IgD-negative memory B cell (primary cell): Measurements from ENCODE around the gene RAB7A. TPM values are rescaled to one million over a fixed set of nuclear protein-coding genes. Genes with fewer than 3 reads are reported as not detected.

Source experiments
- H3K27ac Mint-ChIP-seq, 3 donors: one replicate each; pipeline ENCODE4 v1.8.0; 2020 to 2022; ENCODE audit warnings: mild to moderate bottlenecking in 3 of 3, mixed read lengths in 3 of 3, moderate library complexity in 1 of 3
- H3K27me3 Mint-ChIP-seq: one replicate; pipeline ENCODE4 v1.8.0; 2021; ENCODE audit warnings: mixed read lengths
- H3K36me3 Mint-ChIP-seq: one replicate; pipeline ENCODE4 v1.8.0; 2020; ENCODE audit warnings: mild to moderate bottlenecking, mixed read lengths
- H3K4me1 Mint-ChIP-seq, 3 donors: one replicate each; pipeline ENCODE4 v1.8.0; 2020 to 2022; ENCODE audit warnings: mixed read lengths in 3 of 3, mild to moderate bottlenecking in 1 of 3
- H3K4me3 Mint-ChIP-seq, 4 donors: one replicate each; pipeline ENCODE4 v1.8.0; 2020 to 2022; ENCODE audit warnings: mild to moderate bottlenecking in 4 of 4, mixed read lengths in 4 of 4, moderate library complexity in 3 of 4
- H3K9me3 Mint-ChIP-seq, 3 donors: one replicate each; pipeline ENCODE4 v1.8.0; 2020 to 2021; ENCODE audit warnings: mixed read lengths in 3 of 3, mild to moderate bottlenecking in 1 of 3
- polyA plus RNA-seq: library from polyadenylated mRNA; unstranded; fragments of 300-500 nt; fragmentation: Illumina TruSeq; gene quantifications from one replicate; pipeline ENCODE4 v1.2.3, GENCODE V29; 2021

Gene RAB7A
- polyA plus RNA-seq, 1 donor from 2014 or later, result 162 TPM

GRCh38 chr3:128804017-128804810 lies 78.2 kb downstream of the RAB7A start:
- Mint-ChIP-seq H3K4me1 (peaks cover 32 to 44% (median 33%) of the 10 kb centered on the region in 3 donors), H3K27me3 (no peaks in the 10 kb centered on the region)

GRCh38 chr3:128804811-128805155 lies 78.8 kb downstream of the RAB7A start:
- Mint-ChIP-seq H3K27ac (peak overlapping the region; percentile 27 to 84 (median 67)), H3K4me1 (peaks cover 29 to 41% (median 31%) of the 10 kb centered on the region in 3 donors), H3K4me3 (no peak overlapping the region), H3K9me3 (no peaks in the 10 kb centered on the region), H3K36me3 (peaks cover 12% of the 10 kb centered on the region), H3K27me3 (no peaks in the 10 kb centered on the region)

More at GRCh38 chr3:128804017-128804810, 78.2 kb downstream of the RAB7A start:
- Mint-ChIP-seq H3K4me3 (peak overlapping the region; percentile 47 to 92 (median 82)), H3K36me3 (peaks cover 14% of the 10 kb centered on the region), H3K9me3 (no peaks in the 10 kb centered on the region), H3K27ac (peak overlapping the region; percentile 67 to 93 (median 84))

- Mint-ChIP-seq H3K27ac (peak overlapping the region in 1 of 3 donors; percentile 64), H3K4me1 (peaks cover 21 to 34% (median 26%) of the 10 kb centered on the region in 3 donors), H3K36me3 (peaks cover 8% of the 10 kb centered on the region), H3K9me3 (no peaks in the 10 kb centered on the region), H3K27me3 (no peaks in the 10 kb centered on the region), H3K4me3 (peak overlapping the region in 1 of 4 donors; percentile 32)
Measured at GRCh38 chr3:128805772-128806171, 79.8 kb downstream of the RAB7A start.

GRCh38 chr3:128806588-128806987 lies 80.6 kb downstream of the RAB7A start:
- no peak overlapping the region for H3K4me3 Mint-ChIP-seq
- peaks cover 8% of the 10 kb centered on the region for H3K36me3 Mint-ChIP-seq
- H3K4me1 Mint-ChIP-seq, result peaks cover 19 to 30% (median 24%) of the 10 kb centered on the region in 3 donors
- H3K9me3 Mint-ChIP-seq, result no peaks in the 10 kb centered on the region
- no peaks in the 10 kb centered on the region for H3K27me3 Mint-ChIP-seq
- H3K27ac Mint-ChIP-seq, result peak overlapping the region in 2 of 3 donors; percentile 39 to 64

- Mint-ChIP-seq H3K4me1 (peaks cover 18 to 26% (median 19%) of the 10 kb centered on the region in 3 donors), H3K36me3 (peaks cover 8% of the 10 kb centered on the region), H3K9me3 (no peaks in the 10 kb centered on the region), H3K27ac (peak overlapping the region in 1 of 3 donors; percentile 39), H3K4me3 (no peak overlapping the region), H3K27me3 (no peaks in the 10 kb centered on the region)
Measured at GRCh38 chr3:128807186-128807830, 81.3 kb downstream of the RAB7A start.

- no peaks in the 10 kb centered on the region for H3K27me3 Mint-ChIP-seq
- H3K9me3 Mint-ChIP-seq, result no peaks in the 10 kb centered on the region
- peaks cover 12% of the 10 kb centered on the region for H3K36me3 Mint-ChIP-seq
- H3K4me1 Mint-ChIP-seq, result peaks cover 12 to 19% (median 13%) of the 10 kb centered on the region in 3 donors
- peak overlapping the region in 1 of 3 donors; percentile 74 for H3K27ac Mint-ChIP-seq
- H3K4me3 Mint-ChIP-seq, result peak overlapping the region in 1 of 4 donors; percentile 9
Measured at GRCh38 chr3:128808672-128809071, 82.7 kb downstream of the RAB7A start.

GRCh38 chr3:128813097-128813496 lies 87.1 kb downstream of the RAB7A start:
- H3K36me3 Mint-ChIP-seq, result peaks cover 14% of the 10 kb centered on the region

GRCh38 chr3:128814060-128814459 lies 88.1 kb downstream of the RAB7A start:
- H3K9me3 Mint-ChIP-seq, result no peaks in the 10 kb centered on the region
- peaks cover 0 to 1% (median 0%) of the 10 kb centered on the region in 3 donors for H3K4me1 Mint-ChIP-seq
- no peak overlapping the region for H3K27ac Mint-ChIP-seq
- H3K27me3 Mint-ChIP-seq, result no peaks in the 10 kb centered on the region
- H3K36me3 Mint-ChIP-seq, result peaks cover 16% of the 10 kb centered on the region
- no peak overlapping the region for H3K4me3 Mint-ChIP-seq

More at GRCh38 chr3:128813097-128813496, 87.1 kb downstream of the RAB7A start:
- Mint-ChIP-seq H3K27me3 (no peaks in the 10 kb centered on the region), H3K9me3 (no peaks in the 10 kb centered on the region), H3K4me1 (no peaks in the 10 kb centered on the region), H3K4me3 (no peak overlapping the region), H3K27ac (no peak overlapping the region)

- no peak overlapping the region for H3K4me3 Mint-ChIP-seq
- no peaks in the 10 kb centered on the region for H3K27me3 Mint-ChIP-seq
- H3K27ac Mint-ChIP-seq, result no peak overlapping the region
- H3K9me3 Mint-ChIP-seq, result no peaks in the 10 kb centered on the region
- H3K36me3 Mint-ChIP-seq, result peaks cover 18% of the 10 kb centered on the region
- peaks cover 0 to 1% (median 0%) of the 10 kb centered on the region in 3 donors for H3K4me1 Mint-ChIP-seq
Measured at GRCh38 chr3:128814519-128815317, 88.7 kb downstream of the RAB7A start.

GRCh38 chr3:128815318-128816064 lies 89.5 kb downstream of the RAB7A start:
- peaks cover 0 to 1% (median 0%) of the 10 kb centered on the region in 3 donors for H3K4me1 Mint-ChIP-seq
- no peak overlapping the region for H3K4me3 Mint-ChIP-seq
- H3K9me3 Mint-ChIP-seq, result no peaks in the 10 kb centered on the region
- H3K27ac Mint-ChIP-seq, result peak overlapping the region in 1 of 3 donors; percentile 76
- no peaks in the 10 kb centered on the region for H3K27me3 Mint-ChIP-seq
- peaks cover 18% of the 10 kb centered on the region for H3K36me3 Mint-ChIP-seq

GRCh38 chr3:128818186-128818787 lies 92.3 kb downstream of the RAB7A start:
- H3K27ac Mint-ChIP-seq, result no peak overlapping the region
- peaks cover 16% of the 10 kb centered on the region for H3K36me3 Mint-ChIP-seq
- peaks cover 0 to 1% (median 0%) of the 10 kb centered on the region in 3 donors for H3K4me1 Mint-ChIP-seq

GRCh38 chr3:128820252-128820839 lies 94.4 kb downstream of the RAB7A start:
- Mint-ChIP-seq H3K4me3 (no peak overlapping the region), H3K27ac (no peak overlapping the region), H3K9me3 (no peaks in the 10 kb centered on the region), H3K27me3 (no peaks in the 10 kb centered on the region), H3K4me1 (peaks cover 0 to 1% (median 0%) of the 10 kb centered on the region in 3 donors), H3K36me3 (peaks cover 11% of the 10 kb centered on the region)

More at GRCh38 chr3:128818186-128818787, 92.3 kb downstream of the RAB7A start:
- no peak overlapping the region for H3K4me3 Mint-ChIP-seq
- H3K27me3 Mint-ChIP-seq, result no peaks in the 10 kb centered on the region
- H3K9me3 Mint-ChIP-seq, result no peaks in the 10 kb centered on the region

GRCh38 chr3:128823008-128823407 lies 97.0 kb downstream of the RAB7A start:
- peaks cover 0 to 1% (median 0%) of the 10 kb centered on the region in 3 donors for H3K4me1 Mint-ChIP-seq
- H3K27me3 Mint-ChIP-seq, result no peaks in the 10 kb centered on the region
- no peaks in the 10 kb centered on the region for H3K9me3 Mint-ChIP-seq
- peaks cover 13% of the 10 kb centered on the region for H3K36me3 Mint-ChIP-seq
- H3K4me3 Mint-ChIP-seq, result no peak overlapping the region
- H3K27ac Mint-ChIP-seq, result no peak overlapping the region
